Spinal cord (tissue), 10 donors: ENCODE measurements around the gene TMEM259. TPM values are rescaled to one million over a fixed set of nuclear protein-coding genes. Genes with fewer than 3 reads are reported as not detected.

Source experiments
- DNase-seq, 6 donors: peaks; one replicate each; pipeline versions ENCODE4 v3.0.0 to v3.0.0-alpha.2; 2013 to 2015; ENCODE audit warnings: low spot score in 6 of 6, low read depth in 4 of 6
- H3K27ac ChIP-seq: one replicate; pipeline ENCODE4 v1.5.1; 2013; ENCODE audit warnings: low read depth, low read length, control low read depth
- H3K27me3 ChIP-seq: one replicate; pipeline ENCODE4 v1.6.1; 2013; ENCODE audit warnings: low read length; ENCODE audit not compliant: control insufficient read depth, insufficient read depth
- H3K36me3 ChIP-seq: one replicate; pipeline ENCODE4 v1.6.1; 2013; ENCODE audit warnings: low read length; ENCODE audit not compliant: control insufficient read depth, insufficient read depth
- H3K4me1 ChIP-seq: one replicate; pipeline ENCODE4 v1.6.1; 2013; ENCODE audit warnings: low read length; ENCODE audit not compliant: control insufficient read depth, insufficient read depth
- H3K4me3 ChIP-seq: one replicate; pipeline ENCODE4 v1.5.1; 2013; ENCODE audit warnings: low read depth, low read length, control low read depth
- H3K9me3 ChIP-seq: one replicate; pipeline ENCODE4 v1.6.1; 2013; ENCODE audit warnings: low read length; ENCODE audit not compliant: control insufficient read depth, insufficient read depth
- WGBS: methylation state at CpG from one replicate; pipeline ENCODE4 v1.1.5; 2013; ENCODE audit warnings: missing lambda C conversion rate; ENCODE audit not compliant: insufficient coverage; 5-methylcytosine and 5-hydroxymethylcytosine counted together
- polyA plus RNA-seq, 2 donors: library from polyadenylated mRNA; unstranded; fragments of 120-200 nt; gene quantifications; one replicate each; pipeline ENCODE4 v1.2.1, GENCODE V29; 2013; ENCODE audit not compliant: insufficient read length in 2 of 2
- total RNA-seq, 2 donors: library from RNA; depleted of rRNA in 1 of 2; stranded (reverse); fragments of 120-200 nt in 1 of 2; fragments of >200 nt in 1 of 2; gene quantifications; one replicate each; pipeline versions ENCODE4 v1.2.3 to v1.2.4, GENCODE V29; 2013 to 2014
- donor health status: healthy.

The TMEM259 gene
- total and polyA plus RNA-seq, 4 donors = 32.7 to 191 (median 130) TPM

DNA sequence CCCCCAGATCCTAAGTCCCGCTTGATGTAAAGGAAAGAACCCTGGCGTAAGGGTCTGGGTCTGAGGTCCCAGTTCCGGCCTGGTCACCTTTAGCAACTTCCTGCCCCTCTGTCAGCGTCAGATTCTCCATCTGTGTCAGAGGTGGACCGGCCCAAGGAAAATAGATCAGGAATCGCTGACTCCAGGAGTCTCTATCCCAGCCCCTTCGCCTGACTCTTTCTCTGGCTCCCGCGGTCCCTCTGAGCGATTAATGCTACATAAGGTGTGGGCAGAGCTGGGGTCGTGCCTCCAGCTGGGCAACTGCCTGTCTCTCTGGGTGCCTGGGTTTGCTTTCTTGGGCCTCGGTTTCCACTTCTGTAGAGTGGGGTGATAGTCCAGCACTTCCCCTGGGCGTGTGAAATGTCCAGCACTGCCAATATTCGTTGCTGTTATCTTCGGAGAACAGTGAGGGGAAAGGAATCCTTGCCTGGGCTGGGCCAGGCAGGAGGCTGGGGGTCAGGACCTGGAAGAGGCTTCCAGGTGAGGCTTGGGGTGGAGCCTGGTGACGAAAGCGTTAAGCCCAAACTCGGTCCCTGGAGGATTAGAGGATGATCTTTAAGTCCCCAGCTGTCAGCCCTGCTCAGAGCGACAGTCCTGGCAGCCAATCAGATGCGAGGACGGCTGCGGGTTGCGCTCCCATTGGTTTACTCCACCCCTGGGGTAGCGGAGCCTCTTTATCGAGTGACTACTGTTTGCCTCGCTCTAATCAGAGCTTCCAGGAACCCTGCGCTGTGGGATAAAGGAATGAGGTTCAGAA, 19.8 kb upstream of the TMEM259 start:
- no peak overlapping the region for H3K27ac ChIP-seq
- DNase-seq = peak; percentile 57 to 97 (median 83)
- WGBS = 2% methylated on average over 27 of the region's 27 CpGs

DNA sequence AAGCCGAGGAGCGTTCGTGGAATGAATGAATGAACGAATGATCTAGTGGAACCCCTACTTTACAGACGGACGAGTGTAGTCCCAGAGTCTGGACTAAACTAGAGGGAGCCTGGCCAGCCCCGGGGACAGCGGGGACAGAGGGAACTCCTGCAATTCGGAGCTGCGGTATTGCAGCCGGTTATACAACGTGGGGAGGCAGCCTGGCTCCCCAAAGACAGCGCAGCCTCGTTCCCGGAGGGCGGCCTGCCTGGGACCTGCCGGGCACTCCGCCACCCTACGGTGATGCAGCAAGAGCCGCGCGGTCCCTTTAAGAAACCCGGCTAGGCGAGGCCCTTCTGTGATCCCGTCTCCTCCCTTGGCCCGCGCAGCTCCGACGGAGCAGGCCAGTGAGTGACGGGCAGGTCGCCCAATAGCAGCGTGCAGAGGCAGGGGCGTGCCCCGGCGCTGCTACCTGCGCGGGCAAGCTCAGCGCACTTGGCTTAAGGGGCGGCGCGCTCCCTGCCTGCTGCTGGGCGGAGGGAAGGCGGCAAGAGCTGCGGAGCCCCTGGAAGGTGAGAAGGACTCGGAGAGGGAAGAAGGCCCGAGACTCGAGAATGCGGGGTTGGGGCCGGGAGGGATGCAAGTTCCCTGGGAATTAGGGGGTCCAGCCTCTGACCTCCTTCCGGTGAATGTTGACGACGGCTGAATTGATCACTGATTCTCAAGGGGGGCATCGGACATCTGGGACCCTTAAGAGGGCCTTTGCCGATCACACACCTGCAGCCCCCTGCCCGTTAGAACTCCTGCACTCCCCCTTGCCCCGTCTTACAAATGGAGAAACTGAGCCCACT, 18.9 kb upstream of the TMEM259 start, which contains the start of gene ABCA7:
Gene ABCA7 (plus strand): TSS at position 462 of the 830 bp plus-strand sequence. CDS start 1,255 bp downstream, outside the sequence.
- peaks cover 38% of the 10 kb centered on the region for H3K4me1 ChIP-seq
- no peak within 1 kb of the TSS for H3K27ac ChIP-seq
- H3K9me3 ChIP-seq = no peaks in the 10 kb centered on the region
- under 1% methylated on average over 56 of the region's 56 CpGs for WGBS
- peaks cover 45% of the 10 kb centered on the region for H3K36me3 ChIP-seq
- peak; percentile 88 to 99 (median 93) for DNase-seq
- H3K4me3 ChIP-seq = peak within 1 kb of the TSS; percentile 68
- H3K27me3 ChIP-seq = no peaks in the 10 kb centered on the region

More for the DNA sequence above, 19.8 kb upstream of the TMEM259 start:
- H3K4me1 ChIP-seq = peaks cover 38% of the 10 kb centered on the region
- peaks cover 48% of the 10 kb centered on the region for H3K36me3 ChIP-seq
- H3K4me3 ChIP-seq = peak overlapping the region; percentile 68
- no peaks in the 10 kb centered on the region for H3K27me3 ChIP-seq
- no peaks in the 10 kb centered on the region for H3K9me3 ChIP-seq

DNA sequence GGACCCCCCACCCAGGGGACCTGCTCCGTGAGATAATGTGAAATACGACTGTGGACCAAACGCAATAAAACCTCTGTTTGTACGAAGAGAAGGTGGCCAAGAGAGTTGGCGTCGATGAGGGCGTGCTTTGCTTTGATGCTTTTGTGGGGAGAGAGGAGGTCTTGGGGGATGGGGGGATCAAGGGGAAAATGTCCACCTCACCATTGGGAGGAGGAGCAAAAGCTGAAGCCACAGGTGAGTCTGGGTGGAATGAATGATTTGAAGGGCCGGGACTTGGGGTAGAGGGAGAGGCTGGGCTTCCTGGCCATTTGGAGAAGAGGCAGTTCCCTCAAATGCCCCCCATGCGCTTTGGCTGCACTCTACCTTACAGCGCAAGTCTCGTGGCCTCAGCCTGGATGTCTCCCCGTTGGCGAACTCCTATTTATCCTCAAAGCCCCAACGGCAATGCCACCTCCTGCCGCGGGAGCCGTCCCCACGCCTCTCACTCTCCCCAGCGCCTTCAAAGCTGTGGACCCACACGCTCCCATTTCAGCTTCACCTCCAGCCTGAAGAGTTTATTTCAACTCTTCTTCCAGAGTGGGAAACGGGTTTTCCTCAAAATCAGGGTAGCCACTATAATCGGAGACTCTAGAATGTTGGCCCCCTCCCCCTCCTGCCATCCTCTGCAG, 18.2 kb upstream of the TMEM259 start:
- H3K9me3 ChIP-seq = no peaks in the 10 kb centered on the region
- peak overlapping the region; percentile 68 for H3K4me3 ChIP-seq
- H3K27ac ChIP-seq = no peak overlapping the region
- no peak for DNase-seq
- WGBS = 66% methylated on average over 20 of the region's 22 CpGs
- H3K36me3 ChIP-seq = peaks cover 39% of the 10 kb centered on the region
- peaks cover 38% of the 10 kb centered on the region for H3K4me1 ChIP-seq
- no peaks in the 10 kb centered on the region for H3K27me3 ChIP-seq

DNA sequence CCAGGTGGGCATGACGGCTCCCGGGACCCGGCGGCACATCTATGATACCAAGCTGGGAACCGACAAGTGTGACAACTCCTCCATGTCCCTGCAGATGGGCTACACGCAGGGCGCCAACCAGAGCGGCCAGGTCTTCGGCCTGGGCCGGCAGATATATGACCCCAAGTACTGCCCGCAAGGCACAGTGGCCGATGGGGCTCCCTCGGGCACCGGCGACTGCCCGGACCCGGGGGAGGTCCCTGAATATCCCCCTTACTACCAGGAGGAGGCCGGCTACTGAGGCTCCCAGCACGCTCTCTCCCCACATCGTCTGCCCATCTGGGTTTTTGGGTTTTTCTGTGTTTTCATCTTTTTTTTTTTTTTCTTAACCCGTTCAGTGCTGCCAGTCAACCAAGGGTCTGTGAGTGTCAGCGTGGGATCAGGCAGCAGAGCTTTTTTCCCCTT, 16.7 kb upstream of the TMEM259 start:
- DNase-seq = no peak
- WGBS = 88% methylated on average over 13 of the region's 22 CpGs
- no peak overlapping the region for H3K4me3 ChIP-seq
- H3K27me3 ChIP-seq = no peaks in the 10 kb centered on the region
- H3K27ac ChIP-seq = no peak overlapping the region
- H3K4me1 ChIP-seq = peaks cover 35% of the 10 kb centered on the region
- H3K9me3 ChIP-seq = no peaks in the 10 kb centered on the region
- H3K36me3 ChIP-seq = peaks cover 31% of the 10 kb centered on the region

DNA sequence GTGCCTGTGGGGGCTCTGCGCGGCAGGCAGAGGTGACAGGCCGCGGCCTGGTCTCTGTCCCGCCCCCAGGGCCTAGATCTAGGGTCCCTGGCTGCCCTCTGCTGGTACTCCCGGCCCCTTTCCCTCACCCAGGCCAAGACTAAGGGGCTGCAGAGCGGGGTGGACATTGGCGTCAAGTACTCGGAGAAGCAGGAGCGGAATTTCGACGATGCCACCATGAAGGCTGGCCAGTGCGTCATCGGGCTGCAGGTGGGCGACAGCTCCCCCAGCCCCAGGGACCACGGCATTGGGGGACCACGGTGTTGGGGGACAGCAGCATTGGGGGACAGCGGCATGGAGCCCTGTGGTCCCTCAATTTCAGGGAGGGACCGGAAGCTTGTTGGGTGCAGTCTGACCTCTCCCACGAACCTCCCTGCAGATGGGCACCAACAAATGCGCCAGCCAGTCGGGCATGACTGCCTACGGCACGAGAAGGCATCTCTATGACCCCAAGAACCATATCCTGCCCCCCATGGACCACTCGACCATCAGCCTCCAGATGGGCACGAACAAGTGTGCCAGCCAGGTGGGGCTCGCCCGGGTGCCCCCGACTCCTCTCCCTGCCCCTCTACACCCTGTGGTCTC, 15.2 kb upstream of the TMEM259 start:
- Histone ChIP-seq H3K4me1 (peaks cover 23% of the 10 kb centered on the region), H3K36me3 (peaks cover 27% of the 10 kb centered on the region), H3K27me3 (no peaks in the 10 kb centered on the region), H3K9me3 (no peaks in the 10 kb centered on the region), H3K4me3 (no peak overlapping the region), H3K27ac (no peak overlapping the region)
- WGBS = 88% methylated on average over 26 of the region's 29 CpGs
- no peak for DNase-seq

DNA sequence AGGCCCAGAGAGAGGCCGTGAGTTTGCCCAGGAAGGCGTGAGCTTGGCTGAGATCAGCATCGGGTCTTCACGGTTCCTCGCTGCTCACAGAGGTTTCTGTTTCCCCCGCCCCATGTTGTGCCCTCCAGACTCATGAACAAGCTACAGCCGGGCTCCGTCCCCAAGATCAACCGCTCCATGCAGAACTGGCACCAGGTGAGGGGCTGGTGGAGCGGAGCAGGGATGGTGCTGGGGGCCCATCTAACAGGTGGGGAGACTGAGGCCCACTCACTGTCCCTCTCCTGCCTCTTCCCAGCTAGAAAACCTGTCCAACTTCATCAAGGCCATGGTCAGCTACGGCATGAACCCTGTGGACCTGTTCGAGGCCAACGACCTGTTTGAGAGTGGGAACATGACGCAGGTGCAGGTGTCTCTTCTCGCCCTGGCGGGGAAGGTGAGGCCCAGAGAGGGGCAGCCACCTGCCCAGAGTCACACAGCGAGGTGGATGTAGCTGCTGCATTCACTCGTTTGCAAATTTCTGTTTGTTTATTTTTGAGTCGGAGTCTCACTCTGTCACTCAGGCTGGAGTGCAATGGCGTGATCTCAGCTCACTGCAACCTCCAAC, 11.4 kb upstream of the TMEM259 start:
- WGBS = 91% methylated on average over 20 of the region's 20 CpGs
- Histone ChIP-seq H3K4me1 (peaks cover 14% of the 10 kb centered on the region), H3K36me3 (peaks cover 26% of the 10 kb centered on the region)

DNA sequence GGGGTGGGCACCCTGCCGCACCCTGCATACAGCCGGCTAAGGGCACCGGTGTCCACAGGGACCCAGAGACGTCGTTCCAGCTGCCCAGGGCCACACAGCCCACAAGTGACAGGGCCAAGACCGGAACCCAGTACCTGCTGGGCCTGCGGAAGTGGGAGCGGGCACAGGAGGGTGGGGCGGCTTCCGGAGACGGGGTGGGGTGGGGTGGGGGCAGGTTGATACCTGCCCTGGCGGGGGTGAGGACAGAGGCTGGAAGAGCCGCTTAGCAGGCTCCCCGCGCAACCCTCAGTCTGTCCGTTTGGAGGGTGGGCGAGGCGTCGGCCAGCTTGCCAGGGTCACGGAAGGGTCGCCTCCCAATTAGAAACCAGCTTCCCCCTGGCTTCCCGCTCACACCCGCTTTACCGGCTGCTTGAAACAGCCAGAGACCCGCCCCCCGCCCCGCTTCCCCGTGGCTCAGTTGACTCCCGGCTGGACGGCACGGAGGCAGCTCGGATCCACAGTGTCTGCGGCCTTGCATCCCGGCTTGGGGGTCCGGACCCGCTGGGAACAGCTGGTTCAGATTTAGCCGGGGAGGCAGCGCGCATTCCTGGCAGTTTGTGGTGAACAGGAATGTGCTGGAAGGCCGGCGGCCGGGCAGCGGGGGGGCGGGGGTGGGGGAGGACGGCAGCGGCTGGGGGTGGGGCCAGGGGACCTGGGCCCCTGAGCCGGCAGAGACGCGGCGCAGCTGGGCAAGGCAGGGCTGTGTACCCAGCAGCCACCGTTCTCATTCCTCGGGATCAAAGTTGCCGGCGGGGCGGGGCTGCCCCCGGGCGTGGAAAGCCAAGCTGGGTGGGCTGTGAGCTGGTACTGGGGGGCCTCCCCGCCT, 7.4 kb upstream of the TMEM259 start:
- H3K4me1 ChIP-seq = peaks cover 30% of the 10 kb centered on the region

More for the DNA sequence above, 11.4 kb upstream of the TMEM259 start:
- Histone ChIP-seq H3K27ac (no peak overlapping the region), H3K27me3 (peaks cover 6% of the 10 kb centered on the region), H3K9me3 (no peaks in the 10 kb centered on the region), H3K4me3 (no peak overlapping the region)
- DNase-seq = no peak

DNA sequence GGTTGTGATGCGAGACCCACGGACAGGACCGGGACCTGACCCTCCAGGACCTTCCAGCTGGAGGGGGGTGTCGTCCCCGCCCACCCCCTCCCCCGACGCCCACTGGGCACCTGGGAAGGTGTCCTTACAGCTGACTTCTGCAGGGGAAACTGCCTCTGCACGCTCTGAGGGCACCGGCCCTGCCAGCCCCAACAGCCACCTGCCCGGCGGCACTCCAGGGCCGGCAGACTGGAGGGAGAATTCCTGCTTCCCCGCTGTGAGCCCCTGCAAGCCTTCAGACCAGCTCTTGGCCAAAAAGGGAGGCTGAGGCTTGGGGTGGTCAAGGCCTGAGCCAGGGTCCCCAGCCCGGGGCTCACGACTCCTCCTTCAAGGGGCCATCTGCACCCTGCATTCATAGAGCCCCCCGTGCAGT, 6.7 kb upstream of the TMEM259 start:
- no peaks in the 10 kb centered on the region for H3K9me3 ChIP-seq
- no peak for DNase-seq
- WGBS = 10% methylated on average over 16 of the region's 16 CpGs
- no peak overlapping the region for H3K27ac ChIP-seq
- H3K4me3 ChIP-seq = peak overlapping the region; percentile 59
- peaks cover 9% of the 10 kb centered on the region for H3K36me3 ChIP-seq
- peaks cover 30% of the 10 kb centered on the region for H3K4me1 ChIP-seq
- H3K27me3 ChIP-seq = peaks cover 22% of the 10 kb centered on the region

More for the DNA sequence above, 7.4 kb upstream of the TMEM259 start:
- H3K36me3 ChIP-seq = peaks cover 11% of the 10 kb centered on the region
- H3K27me3 ChIP-seq = peaks cover 22% of the 10 kb centered on the region
- H3K9me3 ChIP-seq = no peaks in the 10 kb centered on the region
- peak in 2 of 6 donors; percentile 12 to 69 for DNase-seq
- 4% methylated on average over 48 of the region's 58 CpGs for WGBS
- peak overlapping the region; percentile 38 for H3K4me3 ChIP-seq
- no peak overlapping the region for H3K27ac ChIP-seq
